Esophagus muscularis mucosa (tissue), 4 donors: ENCODE data around the gene SMARCC1.

Experiments
- CTCF ChIP-seq, 3 experiments: fragments of 200-600 bp in 2 of 3; fragments of 450-650 bp in 1 of 3; sonication (generic) in 2 of 3; IDR thresholded peaks; one replicate each; pipeline ENCODE4 v1.5.1; 2017 to 2019; ENCODE audit warnings: antibody characterized with exemption in 3 of 3, mild to moderate bottlenecking in 2 of 3, moderate library complexity in 1 of 3
- EP300 ChIP-seq: sonication (generic); formaldehyde crosslinking; IDR thresholded peaks from one replicate; pipeline ENCODE4 v1.6.1; 2017; ENCODE audit warnings: antibody characterized with exemption
- POLR2A ChIP-seq: fragments of 450-650 bp; IDR thresholded peaks from one replicate; pipeline ENCODE4 v1.6.1; 2017; ENCODE audit warnings: antibody characterized with exemption, moderate library complexity, mild to moderate bottlenecking, low read depth
- POLR2AphosphoS5 ChIP-seq, 2 donors: sonication (generic); formaldehyde crosslinking; IDR thresholded peaks; one replicate each; pipeline ENCODE4 v1.6.1; 2017; ENCODE audit warnings: antibody characterized with exemption in 2 of 2

- TF ChIP-seq CTCF (IDR thresholded peaks at IDR 0.05) (no peak), POLR2A (no peak), EP300 (no peak), POLR2AphosphoS5 (IDR thresholded peaks at IDR 0.05) (no peak)
These were observed 15.5 kb downstream of the SMARCC1 start for GRCh38 chr3:47766186-47766585.
